Stimulated activated naive CD4-positive, alpha-beta T cell treated with Interleukin-2 at 50 U/mL for 16 hours (primary cell): ENCODE results near the gene PSMD5.

Experiments
- DNase-seq: peaks from one replicate; lab custom pipeline; 2025; lab: John Stamatoyannopoulos, UW

PSMD5 gene

DNA sequence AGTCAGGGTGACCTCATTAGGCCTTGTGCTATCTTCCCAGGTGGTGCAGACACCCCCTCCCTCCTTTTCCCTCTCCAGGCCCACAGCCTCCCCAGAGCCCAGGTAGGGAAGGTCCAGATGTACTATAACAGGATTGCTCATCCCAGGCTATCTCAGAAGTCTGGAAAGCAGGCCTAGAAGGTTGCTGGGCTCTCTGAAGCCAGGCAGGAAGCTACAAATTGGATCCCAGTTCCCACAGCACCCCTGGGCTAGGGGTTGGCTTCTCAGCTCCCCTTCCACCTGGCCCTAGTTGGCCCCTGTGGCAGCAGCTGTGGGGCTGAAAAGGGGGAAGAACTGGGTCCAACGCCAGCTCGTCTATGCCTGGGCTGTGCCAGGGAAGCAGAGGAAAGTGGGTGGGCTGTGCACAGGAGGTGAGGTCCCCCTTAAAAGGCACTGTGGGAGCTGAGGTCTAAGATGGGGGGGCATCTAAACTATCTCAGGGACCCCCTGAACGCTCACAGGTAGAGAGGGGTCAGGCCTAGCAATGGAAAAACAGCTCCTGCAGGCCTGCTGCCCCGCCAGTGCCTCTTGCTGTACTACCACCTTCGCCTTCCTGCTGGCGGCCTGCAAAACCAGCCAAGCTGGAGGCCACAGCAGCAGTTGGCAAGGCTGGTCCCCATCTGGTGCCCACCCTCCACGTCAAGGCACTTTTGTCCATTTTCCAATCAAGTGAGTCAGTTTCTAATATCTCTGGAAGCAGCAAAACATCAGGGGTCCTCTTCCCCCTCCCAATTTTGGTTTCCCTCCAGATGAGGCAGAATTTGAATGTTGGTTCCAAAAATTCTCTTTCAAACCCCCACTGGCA, 13.3 kb upstream of the PSMD5 start:
- DNase-seq: no peak

GRCh38 chr9:120854596-120855327, 12.0 kb upstream of the PSMD5 start:
- DNase-seq: no peak

DNA sequence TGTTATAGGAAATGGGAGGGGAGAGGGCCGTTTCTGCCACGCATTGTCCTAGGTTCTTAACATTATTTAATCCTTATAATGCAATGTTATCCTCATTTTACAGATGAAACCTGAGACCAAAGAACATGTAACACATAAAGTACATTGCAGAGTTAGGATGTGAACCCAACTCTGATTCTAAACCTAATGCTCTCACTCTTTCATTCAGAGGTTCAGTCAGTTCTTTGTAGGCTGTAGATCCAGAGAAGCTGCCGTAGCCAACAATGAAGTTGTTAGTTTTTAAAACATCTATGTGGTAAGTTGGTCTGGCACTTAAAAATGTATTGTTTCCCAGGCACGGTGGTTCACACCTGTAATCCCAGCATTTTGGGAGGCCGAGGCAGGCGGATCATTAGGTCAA, 10.5 kb upstream of the PSMD5 start:
- no peak for DNase-seq

- no peak for DNase-seq
These were observed 9.7 kb upstream of the PSMD5 start for GRCh38 chr9:120852240-120853010.

- DNase-seq: no peak
These were observed 8.7 kb upstream of the PSMD5 start for GRCh38 chr9:120851449-120851848.

DNA sequence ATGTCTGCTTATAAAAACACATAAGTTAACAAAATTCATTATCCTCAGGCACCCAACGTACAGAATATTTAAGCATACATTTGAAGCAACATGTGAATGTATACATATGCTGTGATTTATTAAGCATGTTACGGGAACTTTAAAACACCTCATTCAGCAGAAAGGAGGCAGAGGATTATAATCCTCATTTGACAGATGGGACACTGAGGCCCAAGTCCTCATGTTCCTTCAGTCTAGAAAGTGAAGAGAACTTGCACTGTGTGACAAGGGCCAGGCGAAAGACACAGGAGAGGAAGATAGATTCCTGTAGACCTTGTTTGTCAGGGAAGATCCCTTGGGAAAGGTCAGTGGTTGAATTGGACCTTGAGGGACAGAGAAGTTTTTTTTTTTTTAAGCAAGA, 7.6 kb upstream of the PSMD5 start:
- no peak for DNase-seq

GRCh38 chr9:120846906-120847305, 4.2 kb upstream of the PSMD5 start:
- DNase-seq: no peak

- no peak for DNase-seq
These were observed 3.6 kb upstream of the PSMD5 start for GRCh38 chr9:120846251-120846889.

GRCh38 chr9:120845255-120845654, 2.5 kb upstream of the PSMD5 start:
- peak; percentile 53 for DNase-seq

DNA sequence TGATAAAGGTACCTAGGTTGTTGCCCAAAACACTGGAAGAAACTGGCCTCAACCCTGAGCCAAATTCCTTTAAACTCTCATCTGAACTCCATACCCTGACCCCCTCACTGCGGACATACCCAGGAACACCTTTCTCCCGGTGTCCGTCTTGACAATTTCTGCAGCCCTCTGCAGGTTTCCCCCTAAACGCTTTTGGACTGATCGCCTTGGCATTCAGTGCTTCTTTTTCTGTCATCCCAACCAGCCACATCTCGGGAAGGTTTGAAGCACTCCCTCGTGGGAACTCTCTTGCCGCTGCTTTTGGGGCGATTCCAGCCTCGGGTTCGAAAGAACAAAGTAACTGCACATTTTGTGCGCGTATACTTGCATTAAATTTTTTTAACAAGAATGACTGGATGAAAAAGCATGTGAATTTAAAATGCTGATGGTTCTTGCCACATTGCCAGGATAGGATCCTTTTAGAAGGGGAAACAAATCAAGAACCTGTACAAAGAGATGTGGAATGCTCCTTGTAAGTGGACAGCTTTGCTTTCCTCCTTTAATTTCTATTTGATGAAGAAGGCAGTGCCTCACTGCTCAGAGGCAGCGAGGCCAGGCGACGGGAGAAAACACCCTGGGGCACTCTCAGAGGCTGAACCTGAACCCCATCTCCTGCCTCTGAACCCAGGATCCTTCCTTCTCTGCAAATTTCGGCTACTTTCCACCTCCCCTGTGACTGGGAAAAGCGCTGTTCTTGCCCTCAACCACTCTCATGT, 615 bp downstream of the PSMD5 start:
- DNase-seq: no peak

GRCh38 chr9:120839146-120839545, 3.6 kb downstream of the PSMD5 start:
- no peak for DNase-seq

GRCh38 chr9:120837921-120838320, 4.8 kb downstream of the PSMD5 start:
- no peak for DNase-seq

- no peak for DNase-seq
These were observed 9.4 kb downstream of the PSMD5 start for GRCh38 chr9:120833325-120833724.

- DNase-seq: no peak
These were observed 9.9 kb downstream of the PSMD5 start for GRCh38 chr9:120832807-120833206.

GRCh38 chr9:120830865-120831264, 11.9 kb downstream of the PSMD5 start:
- DNase-seq: no peak

DNA sequence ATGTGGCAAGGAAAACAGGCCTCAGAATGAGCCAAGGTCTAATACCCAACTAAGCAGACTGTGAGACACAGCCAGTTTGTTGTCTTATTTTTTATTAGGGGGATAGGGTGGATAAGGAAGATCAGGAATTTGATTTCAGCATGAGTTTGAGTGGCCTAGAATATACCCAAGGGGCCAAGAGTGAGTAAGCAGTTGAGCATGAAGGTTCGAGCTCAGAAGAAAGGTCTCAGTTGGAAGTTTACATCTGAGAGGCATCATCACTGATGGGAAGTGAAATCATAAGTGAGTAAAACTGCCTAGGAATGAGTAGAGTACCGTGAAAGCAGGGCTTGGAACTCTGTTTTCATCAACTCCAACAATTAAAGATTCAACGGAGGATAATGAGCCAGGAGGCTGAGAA, 12.6 kb downstream of the PSMD5 start:
- no peak for DNase-seq

DNA sequence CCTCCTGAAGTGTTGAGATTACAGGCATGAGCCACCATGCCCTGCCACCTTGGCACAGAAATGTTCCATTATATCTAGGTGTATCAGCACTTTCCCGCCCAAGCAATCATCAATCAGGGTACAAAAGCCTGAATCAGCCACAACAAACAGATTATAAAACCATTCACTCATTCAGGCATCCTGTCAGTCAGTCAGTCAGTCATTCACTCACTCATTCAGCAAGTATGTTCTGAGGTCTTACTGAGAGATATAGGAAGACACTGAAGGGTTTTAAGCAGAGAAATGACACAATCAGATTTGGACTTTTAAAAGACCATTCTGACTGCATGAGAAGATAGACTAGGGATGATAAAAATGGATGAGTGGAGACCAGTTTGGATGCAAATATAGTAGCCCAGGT, 13.1 kb downstream of the PSMD5 start:
- DNase-seq: no peak

DNA sequence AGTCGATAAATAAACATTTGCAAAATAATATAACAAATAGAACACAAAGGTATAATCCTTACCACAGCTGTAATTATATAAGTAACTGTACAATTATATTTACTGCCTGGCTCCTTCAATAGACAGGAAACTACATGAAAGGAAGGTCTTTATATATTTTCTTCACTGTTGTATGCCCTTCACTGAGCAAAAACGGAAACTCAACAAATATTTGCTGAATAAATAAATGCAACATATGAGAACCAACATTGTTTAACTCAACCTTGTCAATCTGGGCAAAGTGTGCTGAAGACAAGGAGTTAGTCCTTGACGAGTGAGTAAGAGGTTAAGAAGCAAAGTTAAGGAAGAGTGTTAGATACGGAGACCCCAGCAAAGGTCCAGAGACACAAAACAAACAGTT, 22.6 kb downstream of the PSMD5 start:
- DNase-seq: no peak

GRCh38 chr9:120818595-120818994, 24.1 kb downstream of the PSMD5 start:
- DNase-seq: no peak

DNA sequence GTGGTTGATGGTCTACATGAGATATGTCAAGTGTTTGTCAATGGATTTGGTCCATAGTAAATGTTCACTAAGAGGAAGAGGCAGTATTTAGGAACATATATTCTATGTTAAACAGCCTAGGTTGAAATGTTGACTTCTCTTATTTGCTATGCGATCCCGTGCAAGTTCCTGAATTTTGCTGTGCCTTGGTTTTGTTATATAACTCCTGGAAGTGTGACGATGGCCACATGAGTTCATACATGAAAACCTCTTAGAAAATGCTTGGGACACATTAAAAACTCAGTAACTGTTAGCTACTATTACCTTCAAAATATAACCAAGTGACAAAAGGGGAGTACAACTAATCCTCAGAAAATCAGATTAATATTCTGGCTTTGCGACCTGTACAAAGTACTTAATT, 27.6 kb downstream of the PSMD5 start:
- no peak for DNase-seq

GRCh38 chr9:120808931-120809330, 33.8 kb downstream of the PSMD5 start:
- no peak for DNase-seq
